ENCODE data around the gene WSB1. TPM values are rescaled to one million over a fixed set of nuclear protein-coding genes. Genes with fewer than 3 reads are reported as not detected.
"Not testable (repeated sequence)": the region's sequence is repeated elsewhere in the genome, so short reads cannot be mapped to it uniquely, and the experiment has no call there.

WSB1 gene
- total RNA-seq, 1 donor from 2014 or later, result 452 TPM

- peaks cover 10% of the 10 kb centered on the region for H3K4me1 Mint-ChIP-seq (ENCODE audit: low read depth)
- DNase-seq (ENCODE audit: low spot score, unreplicated experiment), result no peak
- no peaks in the 10 kb centered on the region for H3K9me3 Mint-ChIP-seq (ENCODE audit: low read depth)
- TF ChIP-seq CTCF (IDR thresholded peaks at IDR 0.05; ENCODE audit: unreplicated experiment), result no peak
- no peaks in the 10 kb centered on the region for H3K36me3 Mint-ChIP-seq (ENCODE audit: insufficient read depth)
- H3K27ac Mint-ChIP-seq, result no peak overlapping the region
- H3K27me3 Mint-ChIP-seq, result no peaks in the 10 kb centered on the region
- H3K4me3 Mint-ChIP-seq (ENCODE audit: low read depth), result no peak overlapping the region
These were observed 46.6 kb upstream of the WSB1 start for GRCh38 chr17:27247071-27247957.

GRCh38 chr17:27247958-27248342 is 46.0 kb upstream of the WSB1 start:
- Mint-ChIP-seq H3K27ac (no peak overlapping the region), H3K4me1 (ENCODE audit: low read depth) (peaks cover 7% of the 10 kb centered on the region), H3K36me3 (ENCODE audit: insufficient read depth) (no peaks in the 10 kb centered on the region), H3K27me3 (no peaks in the 10 kb centered on the region), H3K4me3 (ENCODE audit: low read depth) (no peak overlapping the region), H3K9me3 (ENCODE audit: low read depth) (peaks cover 3% of the 10 kb centered on the region)
- TF ChIP-seq CTCF (IDR thresholded peaks at IDR 0.05; ENCODE audit: unreplicated experiment), result no peak
- DNase-seq (ENCODE audit: low spot score, unreplicated experiment), result no peak

GRCh38 chr17:27250791-27251190 is 43.1 kb upstream of the WSB1 start:
- not testable (repeated sequence) for H3K27me3 Mint-ChIP-seq; H3K36me3 Mint-ChIP-seq (ENCODE audit: insufficient read depth); H3K27ac Mint-ChIP-seq; H3K4me1 Mint-ChIP-seq (ENCODE audit: low read depth); H3K9me3 Mint-ChIP-seq (ENCODE audit: low read depth); DNase-seq (ENCODE audit: low spot score, unreplicated experiment); H3K4me3 Mint-ChIP-seq (ENCODE audit: low read depth)

GRCh38 chr17:27254802-27255201 is 39.1 kb upstream of the WSB1 start:
- H3K27ac Mint-ChIP-seq; H3K4me3 Mint-ChIP-seq (ENCODE audit: low read depth); DNase-seq (ENCODE audit: low spot score, unreplicated experiment); H3K36me3 Mint-ChIP-seq (ENCODE audit: insufficient read depth); H3K9me3 Mint-ChIP-seq (ENCODE audit: low read depth); H3K27me3 Mint-ChIP-seq: not testable (repeated sequence)
- peaks cover 12% of the 10 kb centered on the region for H3K4me1 Mint-ChIP-seq (ENCODE audit: low read depth)

- DNase-seq (ENCODE audit: low spot score, unreplicated experiment), result no peak
- Mint-ChIP-seq H3K27me3 (no peaks in the 10 kb centered on the region), H3K36me3 (ENCODE audit: insufficient read depth) (no peaks in the 10 kb centered on the region), H3K27ac (no peak overlapping the region), H3K9me3 (ENCODE audit: low read depth) (peaks cover 3% of the 10 kb centered on the region), H3K4me3 (ENCODE audit: low read depth) (no peak overlapping the region), H3K4me1 (ENCODE audit: low read depth) (peaks cover 12% of the 10 kb centered on the region)
- TF ChIP-seq CTCF (IDR thresholded peaks at IDR 0.05; ENCODE audit: unreplicated experiment), result no peak
These were observed 37.5 kb upstream of the WSB1 start for GRCh38 chr17:27256225-27257030.

- Mint-ChIP-seq H3K27ac (no peak overlapping the region), H3K4me3 (ENCODE audit: low read depth) (no peak overlapping the region), H3K36me3 (ENCODE audit: insufficient read depth) (no peaks in the 10 kb centered on the region), H3K27me3 (peaks cover 4% of the 10 kb centered on the region), H3K9me3 (ENCODE audit: low read depth) (peaks cover 3% of the 10 kb centered on the region), H3K4me1 (ENCODE audit: low read depth) (peaks cover 12% of the 10 kb centered on the region)
- no peak for DNase-seq (ENCODE audit: low spot score, unreplicated experiment)
- no peak for TF ChIP-seq CTCF (IDR thresholded peaks at IDR 0.05; ENCODE audit: unreplicated experiment)
These were observed 36.9 kb upstream of the WSB1 start for GRCh38 chr17:27257031-27257357.

Data from progenitor cell of endocrine pancreas (in vitro differentiated cells).